HuH-7.5 (cell line): Measurements from ENCODE around the gene SERTAD4.
"Not testable (repeated sequence)": the region's sequence is repeated elsewhere in the genome, so short reads cannot be mapped to it uniquely, and the experiment has no call there.

ENCODE experiments used
- DNase-seq: peaks from one replicate; pipeline ENCODE4 v3.0.0; 2011; ENCODE audit warnings: low spot score

Gene SERTAD4

GRCh38 chr1:210232511-210233215 lies at the start of gene SERTAD4:
Gene SERTAD4, plus strand, starts transcription at chr1:210232796. Its CDS starts 5,165 bp downstream, at chr1:210237961.
- no peak for DNase-seq

- DNase-seq = no peak
Measured at GRCh38 chr1:210185063-210185462, 47.5 kb upstream of the SERTAD4 start.

GRCh38 chr1:210187849-210188606 lies 44.6 kb upstream of the SERTAD4 start:
- DNase-seq = not testable (repeated sequence)

- DNase-seq = no peak
Measured at GRCh38 chr1:210189426-210189825, 43.2 kb upstream of the SERTAD4 start.

GRCh38 chr1:210195635-210196160 lies 36.9 kb upstream of the SERTAD4 start:
- DNase-seq = no peak

- DNase-seq = not testable (repeated sequence)
Measured at GRCh38 chr1:210196266-210196665, 36.3 kb upstream of the SERTAD4 start.

GRCh38 chr1:210198840-210199239 lies 33.8 kb upstream of the SERTAD4 start:
- DNase-seq = no peak

GRCh38 chr1:210200124-210200736 lies 32.4 kb upstream of the SERTAD4 start:
- DNase-seq = no peak

- no peak for DNase-seq
Measured at GRCh38 chr1:210201681-210202080, 30.9 kb upstream of the SERTAD4 start.

- no peak for DNase-seq
Measured at GRCh38 chr1:210207597-210208450, 24.8 kb upstream of the SERTAD4 start.

- no peak for DNase-seq
Measured at GRCh38 chr1:210213335-210213734, 19.3 kb upstream of the SERTAD4 start.

GRCh38 chr1:210214573-210215409 lies 17.8 kb upstream of the SERTAD4 start:
- no peak for DNase-seq

GRCh38 chr1:210217482-210217881 lies 15.1 kb upstream of the SERTAD4 start:
- no peak for DNase-seq

GRCh38 chr1:210218047-210218446 lies 14.5 kb upstream of the SERTAD4 start:
- DNase-seq = no peak

GRCh38 chr1:210222340-210223006 lies 10.1 kb upstream of the SERTAD4 start:
- no peak for DNase-seq

GRCh38 chr1:210223226-210223904 lies 9.2 kb upstream of the SERTAD4 start:
- DNase-seq = no peak

GRCh38 chr1:210228158-210228557 lies 4.4 kb upstream of the SERTAD4 start:
- no peak for DNase-seq

GRCh38 chr1:210230149-210230695 lies 2.4 kb upstream of the SERTAD4 start:
- no peak for DNase-seq

- no peak for DNase-seq
Measured at GRCh38 chr1:210231846-210232510, 618 bp upstream of the SERTAD4 start.
